AG09309 (cell line): ENCODE data around the gene DNAAF6.

Experiments
- DNase-seq: peaks from one replicate; pipeline ENCODE4 v3.0.0-alpha.2; 2010; ENCODE audit warnings: low read depth
- H3K4me3 ChIP-seq: 2 replicates; pipeline ENCODE4 v1.5.1; 2011; ENCODE audit warnings: mild to moderate bottlenecking, low read depth, low read length, moderate library complexity; ENCODE audit not compliant: control insufficient read depth
- TF ChIP-seq, protein P1 (sequence below): IDR thresholded peaks from 2 replicates; pipeline ENCODE4 v1.5.1; 2011; ENCODE audit warnings: mild to moderate bottlenecking, low read depth, low read length, inconsistent platforms; ENCODE audit not compliant: insufficient read depth, control insufficient read depth; ENCODE audit errors: missing control alignments

DNAAF6 gene

GRCh38 chrX:107290019-107290418, 83.6 kb downstream of the DNAAF6 start:
- TF ChIP-seq, protein P1, sequence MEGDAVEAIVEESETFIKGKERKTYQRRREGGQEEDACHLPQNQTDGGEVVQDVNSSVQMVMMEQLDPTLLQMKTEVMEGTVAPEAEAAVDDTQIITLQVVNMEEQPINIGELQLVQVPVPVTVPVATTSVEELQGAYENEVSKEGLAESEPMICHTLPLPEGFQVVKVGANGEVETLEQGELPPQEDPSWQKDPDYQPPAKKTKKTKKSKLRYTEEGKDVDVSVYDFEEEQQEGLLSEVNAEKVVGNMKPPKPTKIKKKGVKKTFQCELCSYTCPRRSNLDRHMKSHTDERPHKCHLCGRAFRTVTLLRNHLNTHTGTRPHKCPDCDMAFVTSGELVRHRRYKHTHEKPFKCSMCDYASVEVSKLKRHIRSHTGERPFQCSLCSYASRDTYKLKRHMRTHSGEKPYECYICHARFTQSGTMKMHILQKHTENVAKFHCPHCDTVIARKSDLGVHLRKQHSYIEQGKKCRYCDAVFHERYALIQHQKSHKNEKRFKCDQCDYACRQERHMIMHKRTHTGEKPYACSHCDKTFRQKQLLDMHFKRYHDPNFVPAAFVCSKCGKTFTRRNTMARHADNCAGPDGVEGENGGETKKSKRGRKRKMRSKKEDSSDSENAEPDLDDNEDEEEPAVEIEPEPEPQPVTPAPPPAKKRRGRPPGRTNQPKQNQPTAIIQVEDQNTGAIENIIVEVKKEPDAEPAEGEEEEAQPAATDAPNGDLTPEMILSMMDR, result no peak
- no peak overlapping the region for H3K4me3 ChIP-seq
- no peak for DNase-seq

DNA sequence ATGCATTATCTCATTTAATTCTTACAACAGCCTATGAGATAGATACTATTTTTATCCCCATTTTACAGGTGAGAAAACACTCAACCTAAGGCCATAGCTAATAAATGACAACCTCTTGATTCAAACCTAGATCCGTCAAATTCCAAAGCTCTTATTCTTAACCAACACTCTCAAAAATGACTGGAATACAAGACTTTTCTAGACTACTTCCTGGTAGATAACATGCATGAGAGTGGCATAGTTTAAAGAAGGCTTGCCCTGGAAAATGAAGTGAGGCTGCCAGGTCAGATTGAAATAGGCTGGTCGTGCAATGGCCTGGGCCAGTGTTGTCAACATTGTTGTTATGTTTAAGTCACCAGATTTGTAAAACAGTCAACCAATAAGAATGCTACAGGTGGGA, 86.6 kb downstream of the DNAAF6 start:
- H3K4me3 ChIP-seq, result no peak overlapping the region
- DNase-seq, result no peak
- TF ChIP-seq, protein P1, result no peak
